GM23338 (cell line): ENCODE data around the gene NTM. TPM values are rescaled to one million over a fixed set of nuclear protein-coding genes. Genes with fewer than 3 reads are reported as not detected.

Source experiments
- ATAC-seq: fragments of 200-7000 bp; cut with Tn5 transposase; 3 replicates; pipeline ENCODE4 v1.9.1; 2020
- DNase-seq: peaks from one replicate; pipeline ENCODE4 v3.0.0-alpha.2; 2015; ENCODE audit warnings: low spot score
- H2AFZ ChIP-seq: fragments of 200-600 bp; sonication (generic); 2 replicates; pipeline ENCODE4 v1.8.0; 2016; ENCODE audit warnings: antibody characterized with exemption, mild to moderate bottlenecking, moderate library complexity
- H3F3A ChIP-seq: fragments of 200-600 bp; sonication (generic); replicated peaks from 2 replicates; pipeline ENCODE4 v1.8.0; 2017; ENCODE audit warnings: antibody characterized with exemption, mixed run types, low read depth
- H3K27ac ChIP-seq: fragments of 200-600 bp; sonication (generic); 2 replicates; pipeline ENCODE4 v1.6.1; 2016; ENCODE audit warnings: low read depth
- H3K27me3 ChIP-seq: fragments of 200-600 bp; sonication (generic); 2 replicates; pipeline ENCODE4 v1.8.0; 2016; ENCODE audit warnings: mild to moderate bottlenecking, mixed run types, moderate library complexity; ENCODE audit not compliant: insufficient read depth
- H3K36me3 ChIP-seq: fragments of 200-600 bp; sonication (generic); 2 replicates; pipeline ENCODE4 v1.8.0; 2016; ENCODE audit warnings: mild to moderate bottlenecking; ENCODE audit not compliant: insufficient read depth
- H3K4me1 ChIP-seq: fragments of 200-600 bp; sonication (generic); 2 replicates; pipeline ENCODE4 v1.8.0; 2016; ENCODE audit warnings: mild to moderate bottlenecking, moderate library complexity; ENCODE audit not compliant: insufficient read depth
- H3K4me2 ChIP-seq: fragments of 200-600 bp; sonication (generic); 2 replicates; pipeline ENCODE4 v1.7.1; 2017; ENCODE audit warnings: mixed run types
- H3K4me3 ChIP-seq: fragments of 200-600 bp; sonication (generic); 2 replicates; pipeline ENCODE4 v1.6.1; 2016; ENCODE audit warnings: mixed run types
- H3K79me2 ChIP-seq: fragments of 200-600 bp; sonication (generic); replicated peaks from 2 replicates; pipeline ENCODE4 v1.8.0; 2017; ENCODE audit warnings: mild to moderate bottlenecking; ENCODE audit not compliant: insufficient read depth
- H3K9me2 ChIP-seq: fragments of 200-600 bp; sonication (generic); 2 replicates; pipeline ENCODE4 v1.8.0; 2017; ENCODE audit not compliant: insufficient read depth
- H4K20me1 ChIP-seq: fragments of 200-600 bp; sonication (generic); replicated peaks from 2 replicates; pipeline ENCODE4 v1.8.0; 2017; ENCODE audit warnings: mild to moderate bottlenecking; ENCODE audit not compliant: insufficient read depth
- H3K27ac Mint-ChIP-seq: 2 replicates; pipeline ENCODE4 v1.8.0; 2020; ENCODE audit warnings: inconsistent platforms, mild to moderate bottlenecking, moderate library complexity, mixed read lengths
- H3K27me3 Mint-ChIP-seq: 3 replicates; pipeline ENCODE4 v1.8.0; 2022; ENCODE audit warnings: low read depth, mild to moderate bottlenecking, moderate library complexity, mixed read lengths, inconsistent platforms; ENCODE audit not compliant: insufficient read depth, poor library complexity
- H3K36me3 Mint-ChIP-seq: 3 replicates; pipeline ENCODE4 v1.8.0; 2021; ENCODE audit warnings: low read depth, mild to moderate bottlenecking, inconsistent platforms, moderate library complexity, mixed read lengths
- H3K4me1 Mint-ChIP-seq: 3 replicates; pipeline ENCODE4 v1.8.0; 2020; ENCODE audit warnings: mild to moderate bottlenecking, inconsistent platforms, mixed read lengths
- H3K4me3 Mint-ChIP-seq: 3 replicates; pipeline ENCODE4 v1.8.0; 2021; ENCODE audit warnings: moderate library complexity, mild to moderate bottlenecking, inconsistent platforms, mixed read lengths
- H3K9me3 Mint-ChIP-seq: 3 replicates; pipeline ENCODE4 v1.8.0; 2020; ENCODE audit warnings: moderate library complexity, mild to moderate bottlenecking, inconsistent platforms, mixed read lengths
- CREB1 ChIP-seq: fragments of 250-450 bp; sonication (Bioruptor Pico); IDR thresholded peaks from 2 replicates; pipeline ENCODE4 v1.5.0; 2020; ENCODE audit warnings: low read depth, mild to moderate bottlenecking, moderate library complexity
- ETS1 ChIP-seq: IDR thresholded peaks from 2 replicates; pipeline ENCODE4 v1.6.1; 2016; ENCODE audit warnings: antibody characterized with exemption
- EZH2 ChIP-seq: fragments of 200-600 bp; sonication (generic); IDR thresholded peaks from one replicate; pipeline ENCODE4 v1.8.0; 2017; ENCODE audit warnings: antibody characterized with exemption, mild to moderate bottlenecking, low read depth; ENCODE audit not compliant: unreplicated experiment
- EZH2phosphoT487 ChIP-seq: fragments of 200-600 bp; sonication (generic); IDR thresholded peaks from one replicate; pipeline ENCODE4 v1.8.1; 2018; ENCODE audit warnings: antibody characterized with exemption; ENCODE audit not compliant: unreplicated experiment
- JUNB ChIP-seq: IDR thresholded peaks from one replicate; pipeline ENCODE4 v1.6.1; 2016; ENCODE audit warnings: antibody characterized with exemption; ENCODE audit not compliant: unreplicated experiment
- NANOG ChIP-seq: IDR thresholded peaks from 2 replicates; pipeline ENCODE4 v1.6.1; 2016; ENCODE audit warnings: antibody characterized with exemption, borderline replicate concordance
- POLR2AphosphoS5 ChIP-seq: IDR thresholded peaks from 2 replicates; pipeline ENCODE4 v1.6.1; 2016; ENCODE audit warnings: antibody characterized with exemption, low read depth
- STAT1 ChIP-seq: IDR thresholded peaks from one replicate; pipeline ENCODE4 v1.6.1; 2016; ENCODE audit warnings: antibody characterized with exemption; ENCODE audit not compliant: unreplicated experiment
- ZNF114 ChIP-seq: fragments of 250-450 bp; sonication (Bioruptor Pico); IDR thresholded peaks from 2 replicates; pipeline ENCODE4 v1.5.0; 2020; ENCODE audit warnings: mild to moderate bottlenecking, moderate library complexity
- ZNF331 ChIP-seq: fragments of 250-450 bp; sonication (Bioruptor Pico); IDR thresholded peaks from 2 replicates; pipeline ENCODE4 v1.5.0; 2020; ENCODE audit warnings: low read depth, mild to moderate bottlenecking, moderate library complexity
- ZNF462 ChIP-seq: fragments of 250-450 bp; sonication (Bioruptor Pico); IDR thresholded peaks from 2 replicates; pipeline ENCODE4 v1.5.0; 2020; ENCODE audit warnings: mild to moderate bottlenecking, moderate library complexity
- polyA plus RNA-seq: library from polyadenylated mRNA; unstranded; fragments of >200 nt; fragmentation: Nextera tagmentation; extraction: Ambion mirVana; gene quantifications from 2 replicates; pipeline ENCODE4 v1.2.1, GENCODE V29; 2016
- total RNA-seq: library from RNA; depleted of rRNA; stranded (reverse); fragments of >200 nt; shearing (Covaris generic); gene quantifications from 2 replicates; pipeline ENCODE4 v1.2.3, GENCODE V29; 2014
- TF ChIP-seq, protein P1 (sequence below), 2 experiments: fragments of 200-600 bp in 1 of 2; sonication (generic) in 1 of 2; conservative IDR thresholded peaks; 2 replicates each; pipeline versions ENCODE4 v1.5.1 to v1.6.1; 2016 to 2017; ENCODE audit warnings: antibody characterized with exemption in 2 of 2, low read depth in 2 of 2, mild to moderate bottlenecking in 2 of 2, moderate library complexity in 1 of 2
- TF ChIP-seq, protein P2 (sequence below): IDR thresholded peaks from one replicate; pipeline ENCODE4 v1.6.1; 2018; ENCODE audit warnings: antibody characterized with exemption; ENCODE audit not compliant: unreplicated experiment

Gene NTM
- total and polyA plus RNA-seq, 2 experiments from 2014 or later = 10.6 to 14.6 TPM

DNA sequence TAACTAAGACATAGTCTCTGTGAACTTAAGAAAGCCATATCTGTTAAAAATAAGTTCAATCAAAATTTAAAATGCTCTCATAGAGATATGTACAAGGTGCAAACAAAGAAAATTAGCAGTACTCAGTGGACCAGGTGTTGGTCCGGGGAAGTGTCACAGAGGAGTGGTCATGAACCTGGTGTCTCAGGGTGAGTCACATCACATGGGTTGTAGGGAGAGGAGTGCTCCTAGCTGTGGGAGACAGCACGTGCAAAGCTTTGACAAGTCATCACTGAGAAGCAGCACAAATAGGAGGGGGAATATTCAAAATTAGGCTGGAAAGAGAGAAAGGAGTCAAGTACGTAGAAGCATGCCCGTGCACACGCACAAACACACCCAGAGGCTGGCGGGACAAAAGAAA lies 438.1 kb downstream of the NTM start:
- no peaks in the 10 kb centered on the region; the same call in 2 of the 3 replicates for H3K9me3 Mint-ChIP-seq
- no peak overlapping the region for H3K27ac ChIP-seq
- no peak overlapping the region for H3K4me3 ChIP-seq
- no peak for ATAC-seq
- no peaks in the 10 kb centered on the region for H3K27me3 ChIP-seq
- no peaks in the 10 kb centered on the region; the same call in 1 of the 2 replicates for H3K9me2 ChIP-seq
- TF ChIP-seq EZH2 = no peak
- no peak for TF ChIP-seq STAT1
- no peak for TF ChIP-seq ZNF462
- no peak for TF ChIP-seq ETS1
- no peak for TF ChIP-seq POLR2AphosphoS5
- no peak for TF ChIP-seq EZH2phosphoT487
- TF ChIP-seq, protein P1, sequence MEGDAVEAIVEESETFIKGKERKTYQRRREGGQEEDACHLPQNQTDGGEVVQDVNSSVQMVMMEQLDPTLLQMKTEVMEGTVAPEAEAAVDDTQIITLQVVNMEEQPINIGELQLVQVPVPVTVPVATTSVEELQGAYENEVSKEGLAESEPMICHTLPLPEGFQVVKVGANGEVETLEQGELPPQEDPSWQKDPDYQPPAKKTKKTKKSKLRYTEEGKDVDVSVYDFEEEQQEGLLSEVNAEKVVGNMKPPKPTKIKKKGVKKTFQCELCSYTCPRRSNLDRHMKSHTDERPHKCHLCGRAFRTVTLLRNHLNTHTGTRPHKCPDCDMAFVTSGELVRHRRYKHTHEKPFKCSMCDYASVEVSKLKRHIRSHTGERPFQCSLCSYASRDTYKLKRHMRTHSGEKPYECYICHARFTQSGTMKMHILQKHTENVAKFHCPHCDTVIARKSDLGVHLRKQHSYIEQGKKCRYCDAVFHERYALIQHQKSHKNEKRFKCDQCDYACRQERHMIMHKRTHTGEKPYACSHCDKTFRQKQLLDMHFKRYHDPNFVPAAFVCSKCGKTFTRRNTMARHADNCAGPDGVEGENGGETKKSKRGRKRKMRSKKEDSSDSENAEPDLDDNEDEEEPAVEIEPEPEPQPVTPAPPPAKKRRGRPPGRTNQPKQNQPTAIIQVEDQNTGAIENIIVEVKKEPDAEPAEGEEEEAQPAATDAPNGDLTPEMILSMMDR (conservative IDR thresholded peaks at IDR 0.05; ENCODE audit: low read depth in 2 of 2) = no peak
- no peak for TF ChIP-seq CREB1 (CRISPR knock-in tag)
- no peak for TF ChIP-seq ZNF114 (CRISPR knock-in tag)
- TF ChIP-seq JUNB = no peak
- no peak for TF ChIP-seq ZNF331 (CRISPR knock-in tag)
- TF ChIP-seq, protein P2, sequence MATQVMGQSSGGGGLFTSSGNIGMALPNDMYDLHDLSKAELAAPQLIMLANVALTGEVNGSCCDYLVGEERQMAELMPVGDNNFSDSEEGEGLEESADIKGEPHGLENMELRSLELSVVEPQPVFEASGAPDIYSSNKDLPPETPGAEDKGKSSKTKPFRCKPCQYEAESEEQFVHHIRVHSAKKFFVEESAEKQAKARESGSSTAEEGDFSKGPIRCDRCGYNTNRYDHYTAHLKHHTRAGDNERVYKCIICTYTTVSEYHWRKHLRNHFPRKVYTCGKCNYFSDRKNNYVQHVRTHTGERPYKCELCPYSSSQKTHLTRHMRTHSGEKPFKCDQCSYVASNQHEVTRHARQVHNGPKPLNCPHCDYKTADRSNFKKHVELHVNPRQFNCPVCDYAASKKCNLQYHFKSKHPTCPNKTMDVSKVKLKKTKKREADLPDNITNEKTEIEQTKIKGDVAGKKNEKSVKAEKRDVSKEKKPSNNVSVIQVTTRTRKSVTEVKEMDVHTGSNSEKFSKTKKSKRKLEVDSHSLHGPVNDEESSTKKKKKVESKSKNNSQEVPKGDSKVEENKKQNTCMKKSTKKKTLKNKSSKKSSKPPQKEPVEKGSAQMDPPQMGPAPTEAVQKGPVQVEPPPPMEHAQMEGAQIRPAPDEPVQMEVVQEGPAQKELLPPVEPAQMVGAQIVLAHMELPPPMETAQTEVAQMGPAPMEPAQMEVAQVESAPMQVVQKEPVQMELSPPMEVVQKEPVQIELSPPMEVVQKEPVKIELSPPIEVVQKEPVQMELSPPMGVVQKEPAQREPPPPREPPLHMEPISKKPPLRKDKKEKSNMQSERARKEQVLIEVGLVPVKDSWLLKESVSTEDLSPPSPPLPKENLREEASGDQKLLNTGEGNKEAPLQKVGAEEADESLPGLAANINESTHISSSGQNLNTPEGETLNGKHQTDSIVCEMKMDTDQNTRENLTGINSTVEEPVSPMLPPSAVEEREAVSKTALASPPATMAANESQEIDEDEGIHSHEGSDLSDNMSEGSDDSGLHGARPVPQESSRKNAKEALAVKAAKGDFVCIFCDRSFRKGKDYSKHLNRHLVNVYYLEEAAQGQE = no peak
- no peak for TF ChIP-seq NANOG
- DNase-seq = no peak
- H3K27ac Mint-ChIP-seq = no peak overlapping the region
- H3K4me1 ChIP-seq = 0 out of 2 replicates have a peak, but pooled peaks cover 4% of the 10 kb centered on the region
- H3F3A ChIP-seq = no peaks in the 10 kb centered on the region
- H3K36me3 Mint-ChIP-seq = no peaks in the 10 kb centered on the region
- H4K20me1 ChIP-seq = no peaks in the 10 kb centered on the region
- H3K36me3 ChIP-seq = no peaks in the 10 kb centered on the region
- no peak overlapping the region for H3K4me3 Mint-ChIP-seq
- no peak overlapping the region for H2AFZ ChIP-seq
- no peaks in the 10 kb centered on the region for H3K79me2 ChIP-seq
- no peaks in the 10 kb centered on the region for H3K27me3 Mint-ChIP-seq
- H3K4me2 ChIP-seq = no peak overlapping the region
- peaks cover 14% of the 10 kb centered on the region for H3K4me1 Mint-ChIP-seq
